ENCODE measurements around the gene NR2E1.

The NR2E1 gene

DNA sequence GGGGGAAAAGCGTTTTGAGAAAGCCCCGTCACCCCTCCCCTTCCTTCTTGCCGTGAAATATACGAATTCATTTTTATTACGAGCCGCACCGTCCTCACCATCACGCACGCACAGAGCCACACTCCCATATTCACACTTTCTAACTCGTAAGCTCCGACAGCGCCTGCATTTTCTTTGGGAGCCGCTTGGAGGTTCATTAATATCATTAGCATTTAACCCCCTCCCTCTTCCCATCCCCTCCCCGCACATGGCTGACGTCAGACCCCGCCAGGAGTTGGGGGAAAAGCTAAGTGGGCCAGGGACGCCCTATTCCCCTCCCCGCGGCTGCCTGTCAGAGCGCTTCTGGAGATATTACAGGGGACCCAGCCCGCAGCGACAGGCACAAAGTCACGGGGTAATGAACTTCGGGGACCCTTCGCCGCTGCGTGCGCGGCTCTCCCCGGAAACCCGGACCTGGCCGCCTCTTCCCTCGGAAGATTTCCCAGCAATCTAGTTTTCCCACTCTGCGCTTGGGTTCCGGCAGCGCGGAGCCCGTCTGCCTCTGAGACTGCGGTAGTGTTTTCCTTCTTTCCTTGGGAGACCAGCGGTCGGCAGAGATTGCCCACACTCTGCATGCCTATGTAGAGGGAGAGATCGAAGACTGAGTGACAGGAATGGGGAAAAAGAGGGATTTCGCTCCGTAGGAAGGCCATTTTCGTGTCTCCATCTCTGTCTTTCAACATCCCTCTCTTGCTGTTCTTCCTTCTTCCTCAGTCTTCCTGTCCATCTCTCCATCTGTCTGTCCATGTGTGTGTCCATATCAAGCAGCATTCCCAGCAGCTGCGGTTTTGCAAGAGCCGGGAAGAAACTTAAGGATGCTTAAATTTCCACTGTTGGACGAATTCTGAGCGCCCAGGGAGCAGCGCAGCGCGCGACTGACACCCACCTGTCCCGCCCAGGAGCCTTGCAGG is at the start of gene NR2E1:
TSS of gene NR2E1 (plus strand) at position 309 of the 950 bp plus-strand sequence. CDS start 744 bp downstream, outside the sequence.
- DNase-seq: peak; percentile 17

DNA sequence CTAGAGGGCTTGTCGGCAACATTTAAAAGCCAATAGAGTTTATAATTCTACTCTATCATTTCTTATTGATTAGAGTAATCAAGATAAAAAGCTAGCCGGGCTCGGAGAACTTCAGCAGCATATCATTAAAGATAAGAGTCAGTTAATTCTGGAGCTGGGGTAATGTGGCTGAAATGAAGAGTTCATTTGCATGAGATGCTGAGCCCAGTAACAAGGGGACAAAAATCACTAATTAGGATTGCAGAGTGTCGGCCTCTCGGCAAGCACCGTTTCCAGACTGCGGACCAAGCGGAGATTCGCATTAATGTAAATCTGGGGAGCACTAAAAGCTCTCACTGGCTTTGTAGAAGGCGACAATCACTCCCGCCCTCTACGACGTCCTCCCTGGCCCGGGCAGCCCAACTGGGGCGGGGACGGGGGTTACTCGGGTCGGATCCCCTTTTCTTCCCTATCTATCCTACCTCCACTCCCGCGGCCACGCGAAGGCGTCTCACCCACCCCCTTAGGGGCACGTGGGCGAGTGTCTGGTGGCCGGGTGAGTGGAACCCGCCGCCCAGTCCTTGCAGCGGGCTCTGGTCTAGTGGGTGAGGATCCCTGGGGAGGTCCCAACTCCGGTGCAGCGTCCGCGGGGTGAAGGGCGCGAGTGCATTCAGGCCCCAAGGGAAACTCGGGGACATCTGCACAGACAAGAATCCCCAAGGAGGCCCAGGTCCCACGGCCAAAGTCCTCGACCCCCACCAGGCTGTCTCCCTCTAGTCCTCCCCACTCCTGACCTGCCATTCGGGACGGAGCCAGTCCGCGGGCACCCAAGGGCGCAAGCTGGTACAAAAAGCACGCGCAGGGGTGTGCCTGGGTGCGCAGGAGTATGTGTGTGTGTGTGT is 49.0 kb upstream of the NR2E1 start:
- peak; percentile 11 for DNase-seq

GRCh38 chr6:108117427-108118358 is 48.1 kb upstream of the NR2E1 start:
- peak; percentile 38 for DNase-seq

DNA sequence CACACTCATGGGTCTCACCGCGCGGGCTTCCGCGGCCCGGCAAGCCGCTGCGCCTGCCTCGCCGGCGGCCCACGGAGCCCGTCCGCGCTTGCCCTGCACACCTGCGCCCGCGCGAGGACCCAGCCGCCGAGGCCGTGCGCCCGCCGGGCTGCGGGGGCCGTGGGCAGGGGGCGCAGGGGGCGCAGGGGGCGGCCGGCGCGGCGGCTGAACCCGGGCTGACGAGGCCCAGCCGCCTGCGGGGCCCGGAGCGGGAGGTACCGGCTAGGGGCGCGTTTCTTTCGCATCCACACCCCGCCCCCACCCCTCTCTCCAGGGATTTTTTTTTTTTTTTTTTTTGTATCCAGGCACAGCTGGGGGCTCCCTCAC is 47.5 kb upstream of the NR2E1 start:
- no peak for DNase-seq

- DNase-seq: peak; percentile 19
Measured at GRCh38 chr6:108118810-108119768, 46.7 kb upstream of the NR2E1 start.

DNA sequence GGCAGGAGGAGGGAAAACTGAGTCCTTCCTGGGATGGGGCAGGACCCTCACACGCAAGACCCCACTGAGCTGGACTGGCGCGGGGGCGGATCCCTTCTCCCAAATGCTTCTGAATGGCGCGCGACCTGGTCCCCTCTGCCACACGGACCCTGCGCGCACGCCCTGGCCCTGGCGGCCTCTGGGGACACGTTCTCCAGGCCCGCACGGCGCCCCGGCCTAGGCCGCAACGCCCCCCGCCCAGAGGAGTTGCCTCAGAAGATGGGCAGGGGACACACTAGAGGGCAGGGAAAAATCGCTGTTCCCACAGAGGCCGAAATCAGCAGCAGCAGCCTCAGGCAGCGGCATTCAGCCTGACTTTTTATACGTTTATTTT is 46.1 kb upstream of the NR2E1 start:
- DNase-seq: no peak

GRCh38 chr6:108120311-108120710 is 45.5 kb upstream of the NR2E1 start:
- DNase-seq: peak; percentile 11

- DNase-seq: no peak
Measured at GRCh38 chr6:108121612-108122011, 44.2 kb upstream of the NR2E1 start.

- DNase-seq: no peak
Measured at GRCh38 chr6:108123481-108123929, 42.3 kb upstream of the NR2E1 start.

DNA sequence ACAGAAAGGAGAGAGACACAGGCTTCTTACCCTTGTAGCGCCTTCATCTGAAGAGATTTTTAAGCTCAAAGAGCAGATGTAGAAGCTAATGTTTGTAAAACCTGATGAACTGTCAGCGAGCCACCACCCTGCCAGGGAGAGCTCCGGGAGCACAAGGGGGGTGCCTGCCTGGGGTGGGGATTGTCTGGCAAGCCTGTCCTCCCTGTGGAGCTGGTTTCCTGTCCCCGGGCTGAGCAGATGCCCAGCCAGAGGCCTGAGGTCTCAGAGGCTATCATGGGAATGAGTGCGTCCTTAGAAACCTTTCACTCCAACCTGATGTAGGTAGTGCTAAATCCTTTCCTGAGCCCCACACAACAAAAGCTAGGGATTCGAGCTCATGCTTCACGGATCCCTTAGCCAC is 41.9 kb upstream of the NR2E1 start:
- no peak for DNase-seq

GRCh38 chr6:108127056-108127455 is 38.8 kb upstream of the NR2E1 start:
- DNase-seq: no peak

DNA sequence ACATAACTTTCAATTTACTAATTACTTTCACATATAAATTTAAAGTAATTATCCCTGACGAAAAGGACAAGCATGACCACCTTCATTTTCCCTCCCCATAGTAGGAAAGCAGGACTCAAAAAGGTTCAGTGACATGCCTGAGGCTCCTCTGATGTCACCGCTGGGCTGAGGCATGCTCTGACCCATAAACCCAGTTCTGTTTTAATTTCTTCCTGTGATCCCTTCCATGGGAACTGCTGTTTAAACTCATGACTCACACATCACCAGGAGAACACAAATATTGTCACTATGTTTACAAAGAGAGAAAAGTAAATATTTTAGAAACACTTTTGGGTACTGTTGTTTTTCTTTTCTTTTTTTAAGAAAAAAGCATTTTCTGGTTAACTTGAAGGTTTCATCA is 38.0 kb upstream of the NR2E1 start:
- no peak for DNase-seq

GRCh38 chr6:108130262-108130661 is 35.6 kb upstream of the NR2E1 start:
- no peak for DNase-seq

DNA sequence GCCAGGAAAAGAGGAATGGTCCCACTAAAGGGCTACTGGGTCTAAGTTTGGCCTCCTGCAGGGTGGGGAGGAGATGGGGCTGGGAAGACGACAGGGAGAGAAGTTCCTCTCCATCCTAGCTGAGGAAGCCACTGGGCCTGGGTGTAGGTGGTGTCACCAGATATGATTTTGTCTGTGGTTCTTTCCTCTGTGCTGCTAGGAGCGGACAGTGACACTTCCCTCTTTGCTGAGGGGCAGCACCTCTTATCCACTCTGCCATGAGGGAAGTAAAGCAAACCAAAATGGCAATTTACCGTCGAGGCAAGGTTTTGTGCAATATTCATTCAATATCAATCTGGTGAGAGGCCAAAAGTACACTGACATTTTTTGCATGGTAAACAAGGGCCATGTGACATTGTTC is 33.0 kb upstream of the NR2E1 start:
- DNase-seq: no peak

DNA sequence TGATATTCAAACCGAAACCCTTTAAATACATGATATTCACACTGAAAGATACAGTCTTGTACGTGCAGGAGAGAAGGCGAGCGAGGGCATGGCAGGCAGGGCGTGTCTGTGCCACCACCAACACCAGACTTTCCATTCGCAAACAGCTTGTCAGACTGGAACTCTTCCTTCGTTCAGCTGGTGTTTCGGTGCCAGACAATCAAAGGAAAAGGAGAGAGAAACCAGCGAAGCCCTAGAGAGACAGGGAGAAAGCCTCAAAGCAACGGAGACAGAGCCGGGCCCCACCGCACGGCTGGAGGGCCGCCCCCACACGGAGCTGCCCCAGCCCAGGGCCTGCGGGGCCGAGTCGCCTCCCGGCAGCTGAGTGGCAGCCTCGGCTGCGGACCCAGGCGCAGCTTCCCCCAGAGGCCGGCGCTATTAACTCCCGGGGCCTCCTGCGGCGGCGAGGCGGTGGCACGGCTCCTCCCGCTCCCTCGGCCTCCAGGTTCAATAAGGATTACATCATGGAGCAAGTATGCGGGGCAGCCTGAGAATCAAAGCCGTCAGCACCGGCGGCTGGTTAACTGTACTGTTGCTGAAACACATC is 32.1 kb upstream of the NR2E1 start:
- peak; percentile 58 for DNase-seq

- no peak for DNase-seq
Measured at GRCh38 chr6:108134213-108134970, 31.4 kb upstream of the NR2E1 start.

DNA sequence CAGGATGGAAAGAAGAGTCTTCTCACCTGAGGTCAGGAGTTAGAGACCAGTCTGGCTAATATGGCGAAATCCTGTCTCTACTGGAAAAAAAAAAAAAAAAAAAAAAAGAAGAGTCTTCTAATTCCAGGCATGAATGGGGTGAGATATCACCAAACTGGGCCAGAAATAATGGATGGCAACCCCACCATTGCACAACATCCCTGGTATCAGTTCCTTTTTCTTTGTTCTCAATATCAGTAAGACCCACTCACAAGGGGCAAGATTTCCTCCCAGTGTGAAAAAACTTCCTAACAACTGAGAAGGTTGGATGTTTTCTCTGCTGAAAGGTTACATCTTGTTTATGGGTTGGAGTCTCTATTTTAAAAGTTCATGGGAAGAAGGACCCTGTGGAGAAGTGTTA is 23.6 kb upstream of the NR2E1 start:
- no peak for DNase-seq

DNA sequence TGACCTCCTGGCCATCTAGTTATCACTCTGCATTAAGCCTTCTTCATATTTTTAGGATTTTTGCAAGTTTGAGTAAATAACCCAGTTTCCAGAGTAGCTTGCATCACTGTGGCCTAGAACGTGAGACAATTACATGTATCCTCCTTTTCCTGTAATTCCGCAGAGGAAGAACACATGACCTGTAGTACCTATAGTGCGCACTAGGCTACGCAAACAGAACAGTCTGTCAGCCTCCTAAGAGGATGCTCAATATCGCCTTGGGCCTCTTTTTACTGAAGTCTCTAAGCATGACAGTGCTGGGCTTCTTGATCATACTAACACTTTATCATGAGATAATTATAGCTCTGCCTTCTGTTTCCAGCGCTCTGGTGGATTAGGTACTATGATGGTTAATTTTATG is 20.2 kb upstream of the NR2E1 start:
- DNase-seq: no peak

DNA sequence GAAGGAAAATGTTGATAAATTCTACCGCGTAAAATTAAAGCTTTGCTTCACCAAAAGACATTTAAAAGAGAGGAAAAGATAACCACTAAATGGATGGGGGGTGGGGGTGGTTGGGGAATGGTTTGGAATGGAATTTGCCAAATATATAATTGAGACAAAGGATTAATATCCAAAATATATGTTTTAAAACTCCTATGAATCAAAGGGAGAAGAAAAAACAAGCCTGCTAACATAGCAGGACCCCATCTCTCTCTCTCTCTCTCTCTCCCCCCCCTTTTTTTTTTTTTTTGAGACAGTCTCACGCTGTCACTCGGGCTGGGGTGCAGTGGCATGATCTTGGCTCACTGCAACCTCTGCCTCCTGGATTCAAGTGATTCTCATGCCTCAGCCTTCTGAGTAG is 13.4 kb upstream of the NR2E1 start:
- DNase-seq: no peak

All from stimulated activated CD4-positive, alpha-beta T cell treated with anti-CD3 and anti-CD28 coated beads, Interleukin-15, amount 100 ng/mL, for 24 hours (primary cell).